ENCODE measurements around the gene CDC25B.
"Not testable (repeated sequence)": the region's sequence is repeated elsewhere in the genome, so short reads cannot be mapped to it uniquely, and the experiment has no call there.

CDC25B gene

GRCh38 chr20:3842348-3842930 is 46.3 kb downstream of the CDC25B start:
- no peak for FAIRE-seq

- FAIRE-seq: no peak
Measured at GRCh38 chr20:3843490-3843889, 47.4 kb downstream of the CDC25B start.

GRCh38 chr20:3843990-3844619 is 48.0 kb downstream of the CDC25B start:
- not testable (repeated sequence) for FAIRE-seq

- no peak for FAIRE-seq
Measured at GRCh38 chr20:3846378-3846739, 50.2 kb downstream of the CDC25B start.

GRCh38 chr20:3846740-3847428 is 50.8 kb downstream of the CDC25B start, which contains the start of gene MAVS:
TSS of gene MAVS (plus strand) at chr20:3846834. CDS start at chr20:3854625, 7,791 bp downstream.
- no peak for FAIRE-seq

- no peak for FAIRE-seq
Measured at GRCh38 chr20:3847429-3847940, 51.4 kb downstream of the CDC25B start.

GRCh38 chr20:3848565-3848964 is 52.5 kb downstream of the CDC25B start:
- no peak for FAIRE-seq

- no peak for FAIRE-seq
Measured at GRCh38 chr20:3854462-3854871, 58.4 kb downstream of the CDC25B start.
